ENCODE data around the gene UBE2O.

Gene UBE2O

DNA sequence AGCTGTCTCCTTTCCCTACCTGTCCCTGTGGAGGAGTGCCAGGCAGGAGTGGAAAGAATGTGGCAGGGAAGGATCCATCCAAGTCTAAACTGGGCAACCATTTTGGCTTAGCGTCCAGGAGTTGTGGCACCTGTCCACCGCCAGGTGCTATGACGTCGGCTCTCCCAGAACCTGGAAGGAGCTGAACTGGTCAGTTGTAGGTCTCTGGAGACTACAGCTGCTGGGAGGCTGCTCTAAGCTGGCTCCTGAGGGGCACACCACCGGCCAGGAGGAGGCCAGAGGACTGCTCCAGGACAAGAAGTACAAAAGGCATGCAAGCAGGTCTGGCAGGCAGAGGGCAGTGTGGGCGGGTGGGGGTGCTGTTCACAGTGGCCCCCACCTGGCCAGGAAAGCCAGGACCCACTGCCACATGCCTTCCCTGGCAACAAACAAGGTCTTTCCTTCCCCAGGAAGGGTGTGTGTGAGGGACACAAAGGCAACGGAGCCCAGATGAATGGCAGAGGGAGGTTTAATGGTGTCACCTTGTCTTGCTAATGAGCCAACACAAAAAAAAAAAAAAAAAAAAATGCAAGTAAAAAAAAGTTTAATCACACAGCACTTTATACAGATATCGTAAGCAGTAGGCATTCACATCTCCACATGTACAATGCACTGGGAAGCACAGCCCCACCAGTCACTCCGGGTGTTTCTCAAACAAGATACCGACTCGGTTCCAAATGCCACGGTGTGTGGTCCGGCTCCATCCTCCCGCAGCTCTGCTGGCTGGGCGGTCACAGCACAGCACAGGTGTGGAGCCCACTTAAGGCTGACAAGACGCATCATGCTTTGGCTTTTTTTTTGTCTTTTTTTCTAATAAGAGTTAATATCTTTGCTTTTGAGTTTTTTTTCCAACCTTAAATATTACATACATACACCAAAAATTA lies 63.7 kb downstream of the UBE2O start:
- DNase-seq (ENCODE audit: low read depth) = no peak

DNA sequence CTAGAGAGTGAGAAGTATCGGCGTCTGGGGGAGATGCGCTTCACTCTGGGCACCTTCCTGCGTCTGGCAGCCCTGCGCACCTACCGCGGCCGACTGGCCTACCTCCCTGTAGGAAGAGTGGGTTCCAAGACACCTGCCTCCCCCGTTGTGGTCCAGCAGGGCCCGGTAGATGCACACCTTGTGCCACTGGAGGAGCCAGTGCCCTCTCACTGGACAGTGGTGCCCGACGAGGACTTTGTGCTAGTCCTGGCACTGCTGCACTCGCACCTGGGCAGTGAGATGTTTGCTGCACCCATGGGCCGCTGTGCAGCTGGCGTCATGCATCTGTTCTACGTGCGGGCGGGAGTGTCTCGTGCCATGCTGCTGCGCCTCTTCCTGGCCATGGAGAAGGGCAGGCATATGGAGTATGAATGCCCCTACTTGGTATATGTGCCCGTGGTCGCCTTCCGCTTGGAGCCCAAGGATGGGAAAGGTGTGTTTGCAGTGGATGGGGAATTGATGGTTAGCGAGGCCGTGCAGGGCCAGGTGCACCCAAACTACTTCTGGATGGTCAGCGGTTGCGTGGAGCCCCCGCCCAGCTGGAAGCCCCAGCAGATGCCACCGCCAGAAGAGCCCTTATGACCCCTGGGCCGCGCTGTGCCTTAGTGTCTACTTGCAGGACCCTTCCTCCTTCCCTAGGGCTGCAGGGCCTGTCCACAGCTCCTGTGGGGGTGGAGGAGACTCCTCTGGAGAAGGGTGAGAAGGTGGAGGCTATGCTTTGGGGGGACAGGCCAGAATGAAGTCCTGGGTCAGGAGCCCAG lies 65.8 kb downstream of the UBE2O start:
- DNase-seq (ENCODE audit: low read depth) = no peak

DNA sequence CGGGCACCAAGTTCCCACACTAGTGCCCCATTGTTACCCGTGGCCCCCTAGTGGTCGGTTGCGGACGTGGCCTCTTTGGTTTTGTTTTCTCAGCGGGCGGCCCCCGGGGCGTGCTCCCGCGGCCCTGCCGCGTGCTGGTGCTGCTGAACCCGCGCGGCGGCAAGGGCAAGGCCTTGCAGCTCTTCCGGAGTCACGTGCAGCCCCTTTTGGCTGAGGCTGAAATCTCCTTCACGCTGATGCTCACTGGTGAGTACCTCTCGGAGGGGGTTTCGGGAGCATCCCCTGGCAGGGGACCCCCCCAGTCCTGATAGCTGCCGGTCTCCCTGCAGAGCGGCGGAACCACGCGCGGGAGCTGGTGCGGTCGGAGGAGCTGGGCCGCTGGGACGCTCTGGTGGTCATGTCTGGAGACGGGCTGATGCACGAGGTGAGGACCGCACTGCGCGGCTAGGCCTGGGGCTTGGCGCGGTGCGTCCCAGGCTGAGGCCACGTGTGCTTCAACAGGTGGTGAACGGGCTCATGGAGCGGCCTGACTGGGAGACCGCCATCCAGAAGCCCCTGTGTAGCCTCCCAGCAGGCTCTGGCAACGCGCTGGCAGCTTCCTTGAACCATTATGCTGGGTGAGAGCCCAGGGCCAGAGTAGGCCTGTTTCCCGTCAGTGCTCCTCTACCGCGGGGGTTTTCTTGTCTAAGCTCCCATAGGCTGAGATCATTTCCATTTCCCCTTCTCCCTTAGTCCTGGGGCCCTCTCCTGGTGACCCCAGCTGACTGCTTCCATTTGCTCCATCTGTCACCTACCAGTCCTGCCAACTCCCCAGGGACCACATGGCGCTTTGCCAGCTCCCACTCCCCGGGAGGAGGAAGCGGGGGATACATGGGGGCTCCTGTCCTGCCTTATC lies 66.8 kb downstream of the UBE2O start:
- peak; percentile 68 for DNase-seq (ENCODE audit: low read depth)

DNA sequence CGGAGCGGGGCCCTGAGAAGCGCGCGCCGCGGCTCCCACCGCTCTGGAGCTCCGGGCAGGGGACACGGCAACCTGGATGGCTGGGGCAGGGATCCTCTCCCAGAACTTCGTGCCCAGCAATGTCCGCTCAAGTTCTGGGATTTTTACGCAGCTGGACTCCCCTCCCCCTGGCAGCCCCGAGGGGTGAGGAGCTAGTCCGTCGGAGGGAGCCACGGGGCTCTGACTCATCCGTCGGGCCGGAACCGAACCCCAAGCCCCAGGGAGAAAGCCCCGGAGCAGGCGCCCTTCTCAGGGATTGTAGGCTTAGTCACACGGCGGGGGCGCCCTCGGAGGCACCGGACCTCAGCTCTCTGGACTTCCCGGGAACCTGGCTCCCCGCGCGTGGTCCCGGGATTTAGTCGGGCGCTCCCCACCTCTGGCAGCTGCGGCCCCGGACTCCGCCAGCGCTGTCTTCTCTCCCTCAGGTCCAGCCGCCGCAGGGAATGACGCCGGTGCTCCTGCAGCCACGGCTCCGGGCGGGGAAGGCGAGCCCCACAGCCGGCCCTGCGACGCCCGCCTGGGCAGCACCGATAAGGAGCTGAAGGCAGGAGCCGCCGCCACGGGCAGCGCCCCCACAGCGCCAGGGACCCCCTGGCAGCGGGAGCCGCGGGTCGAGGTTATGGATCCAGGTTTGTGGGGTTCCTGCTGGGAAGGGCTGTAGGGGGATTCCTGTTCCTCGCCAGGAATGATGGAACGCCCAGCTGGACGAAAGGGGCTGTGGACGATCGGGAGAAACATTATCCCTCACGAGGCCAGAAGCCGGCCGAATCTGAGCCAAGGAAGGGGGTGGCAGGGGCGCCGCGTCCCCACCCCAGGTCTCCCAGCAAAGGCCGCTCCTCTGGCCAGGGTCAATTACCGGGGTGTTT lies 67.7 kb downstream of the UBE2O start:
- DNase-seq (ENCODE audit: low read depth) = peak; percentile 25

DNA sequence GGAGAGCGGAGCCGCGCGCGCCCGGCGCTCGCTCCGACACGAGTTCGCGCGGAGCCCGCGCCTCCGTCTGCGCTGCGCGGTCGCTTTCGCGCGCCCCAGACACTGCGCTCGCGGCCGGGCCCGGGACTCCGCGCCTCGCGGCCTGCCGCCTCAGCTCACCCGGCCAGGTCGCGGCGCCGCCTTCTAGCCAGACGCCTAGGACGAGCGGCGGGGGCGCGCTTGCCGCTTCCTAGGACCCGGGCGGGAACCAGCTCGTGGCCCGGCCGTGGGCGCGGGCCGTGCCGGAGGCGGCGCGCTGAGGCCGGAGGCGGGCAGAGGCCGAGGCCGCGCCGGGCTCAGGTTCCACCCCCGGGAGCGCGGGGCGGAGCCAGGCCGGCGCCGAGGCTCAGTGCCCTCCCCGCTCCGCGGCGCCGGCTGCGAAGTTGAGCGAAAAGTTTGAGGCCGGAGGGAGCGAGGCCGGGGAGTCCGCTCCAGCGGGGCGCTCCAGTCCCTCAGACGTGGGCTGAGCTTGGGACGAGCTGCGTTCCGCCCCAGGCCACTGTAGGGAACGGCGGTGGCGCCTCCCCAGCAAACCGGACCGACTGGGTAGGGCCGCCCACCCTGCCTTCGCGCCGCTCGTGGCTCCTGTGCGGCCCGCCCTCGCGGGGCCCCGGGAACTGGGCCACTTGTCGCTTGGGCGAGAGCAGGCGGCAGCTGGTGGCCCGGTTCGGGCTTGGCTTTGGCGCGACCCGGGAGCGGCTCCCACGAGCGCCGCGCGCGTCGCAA lies 68.5 kb downstream of the UBE2O start, which contains the start of gene SPHK1:
SPHK1 (plus strand) TSS at position 388 of the 765 bp plus-strand sequence. CDS start 1,036 bp downstream, outside the sequence.
- DNase-seq (ENCODE audit: low read depth) = peak; percentile 32

DNA sequence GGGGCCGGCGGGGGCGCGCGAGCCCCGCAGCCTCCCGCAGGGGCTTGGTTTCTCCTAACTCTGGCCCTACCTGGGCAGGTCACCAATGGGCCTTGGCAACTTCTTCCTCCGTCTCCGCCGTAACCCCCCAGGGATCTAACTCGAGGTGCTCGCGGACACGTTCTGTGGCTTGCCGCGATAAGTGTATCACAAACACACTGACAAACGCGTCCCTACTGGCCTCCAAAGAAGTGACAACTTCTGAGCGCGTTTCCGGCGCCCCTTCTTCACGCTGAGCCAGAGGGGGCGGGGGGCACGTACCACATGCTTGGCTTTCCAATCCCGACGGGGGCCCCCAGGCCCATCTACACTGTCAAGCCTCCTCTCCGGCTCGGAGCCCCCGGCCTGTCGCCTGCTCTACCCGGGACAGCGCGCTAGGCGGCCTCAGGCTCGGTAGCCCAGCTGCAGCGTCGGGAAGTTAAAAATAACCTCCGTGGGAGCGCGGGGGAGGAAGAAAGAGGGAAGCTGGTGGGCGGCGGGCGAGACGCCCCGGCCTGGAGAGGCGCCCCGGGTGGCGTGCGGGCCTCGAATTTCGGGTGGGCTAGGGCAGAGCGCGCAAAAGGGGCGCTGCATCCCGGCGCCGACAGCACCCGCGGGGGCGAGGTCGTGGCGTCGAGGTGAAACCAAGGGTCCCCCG lies 69.3 kb downstream of the UBE2O start:
- peak; percentile 38 for DNase-seq (ENCODE audit: low read depth)

DNA sequence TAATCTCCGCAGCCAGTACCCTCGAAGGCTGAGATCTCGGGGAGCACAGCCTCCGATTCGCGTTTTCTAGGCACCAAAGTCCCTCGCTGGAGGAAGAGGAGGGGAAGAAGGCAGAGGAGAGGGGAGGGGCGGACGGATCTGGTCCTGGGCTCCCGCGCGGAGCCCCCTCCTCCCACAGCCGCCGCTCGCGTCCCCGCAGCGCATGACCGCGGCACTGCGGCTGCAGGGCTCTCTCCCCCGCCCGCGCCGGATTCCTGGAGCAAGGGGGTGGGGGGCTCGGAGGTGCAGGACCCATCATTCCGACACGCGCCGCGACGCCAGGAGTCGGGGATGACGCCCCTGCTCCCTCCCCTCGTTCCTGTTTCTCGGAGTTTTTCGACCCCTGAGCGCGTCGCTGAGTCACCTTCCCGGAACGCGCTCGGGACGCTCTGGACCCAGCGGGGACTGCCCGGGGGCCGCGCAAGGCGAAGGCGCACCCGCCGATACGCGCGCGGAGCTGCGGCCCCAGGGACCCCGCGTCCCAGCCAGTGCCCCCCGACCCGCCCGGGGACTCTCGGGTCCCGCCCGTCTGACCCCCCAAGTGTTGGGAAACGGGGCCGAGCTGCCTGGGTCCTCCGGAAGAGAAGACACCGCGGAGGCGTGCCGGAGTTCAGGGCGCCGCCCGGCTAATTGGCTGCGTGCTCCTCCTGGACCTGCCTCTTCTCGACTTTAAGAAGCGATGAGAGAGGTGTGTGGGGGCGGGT lies 70.0 kb downstream of the UBE2O start:
- peak; percentile 36 for DNase-seq (ENCODE audit: low read depth)

DNA sequence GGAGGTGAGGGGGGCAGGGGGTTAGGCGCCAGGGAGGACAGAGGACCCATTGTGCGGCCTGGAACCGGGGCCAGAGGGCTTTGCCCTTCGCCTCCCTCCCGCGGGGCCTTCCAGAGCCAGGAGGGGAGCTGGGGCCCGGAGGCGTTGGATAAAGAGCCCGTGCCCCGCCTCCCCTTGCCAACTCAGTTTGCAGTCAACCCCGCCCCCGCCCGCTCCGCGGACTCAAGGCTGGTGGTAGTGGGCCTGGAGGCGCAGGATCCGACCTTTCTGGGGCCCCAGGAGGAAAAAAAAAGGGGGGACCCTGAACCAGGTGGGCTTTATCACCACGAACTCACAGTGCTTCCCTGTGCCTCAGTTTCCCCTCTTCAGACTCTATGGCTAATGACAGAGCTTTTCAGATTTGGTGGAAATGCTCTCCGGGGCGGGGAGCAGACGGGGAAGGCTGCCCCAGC lies 70.6 kb downstream of the UBE2O start:
- DNase-seq (ENCODE audit: low read depth) = no peak

DNA sequence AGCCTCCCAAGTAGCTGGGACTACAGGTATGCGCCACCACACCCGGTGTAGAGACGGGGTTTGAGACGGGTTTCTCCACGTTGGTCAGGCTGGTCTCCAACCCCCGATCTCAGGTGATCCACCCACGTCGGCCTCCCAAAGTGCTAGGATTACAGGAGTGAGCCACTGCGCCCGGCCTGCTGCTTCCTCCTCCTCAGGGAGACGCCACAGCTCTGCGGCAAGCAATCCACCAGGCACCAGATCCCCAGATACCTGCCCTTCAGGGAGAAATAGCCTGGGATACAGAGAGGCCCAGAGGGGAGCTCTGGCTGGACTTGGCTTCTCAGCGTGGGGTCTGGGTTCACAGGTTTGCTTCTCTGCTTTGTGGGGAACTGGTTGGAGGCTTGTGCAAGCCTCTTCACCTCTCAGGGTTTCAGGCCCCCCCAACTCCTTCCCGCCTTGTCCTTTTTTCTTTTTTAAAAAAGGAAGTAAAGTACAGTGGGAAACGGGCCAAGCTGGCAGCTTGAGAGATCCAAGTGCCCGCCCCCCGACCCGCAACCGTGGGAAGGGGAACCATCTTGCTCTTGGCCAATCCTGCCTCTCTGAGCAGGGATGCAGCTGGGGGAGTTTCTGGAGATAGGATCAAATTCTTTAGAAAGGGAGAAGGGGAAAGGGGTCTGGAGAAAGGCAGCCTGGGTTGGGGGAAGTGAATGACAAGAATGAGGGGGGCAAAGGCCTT lies 71.2 kb downstream of the UBE2O start:
- DNase-seq (ENCODE audit: low read depth) = no peak

DNA sequence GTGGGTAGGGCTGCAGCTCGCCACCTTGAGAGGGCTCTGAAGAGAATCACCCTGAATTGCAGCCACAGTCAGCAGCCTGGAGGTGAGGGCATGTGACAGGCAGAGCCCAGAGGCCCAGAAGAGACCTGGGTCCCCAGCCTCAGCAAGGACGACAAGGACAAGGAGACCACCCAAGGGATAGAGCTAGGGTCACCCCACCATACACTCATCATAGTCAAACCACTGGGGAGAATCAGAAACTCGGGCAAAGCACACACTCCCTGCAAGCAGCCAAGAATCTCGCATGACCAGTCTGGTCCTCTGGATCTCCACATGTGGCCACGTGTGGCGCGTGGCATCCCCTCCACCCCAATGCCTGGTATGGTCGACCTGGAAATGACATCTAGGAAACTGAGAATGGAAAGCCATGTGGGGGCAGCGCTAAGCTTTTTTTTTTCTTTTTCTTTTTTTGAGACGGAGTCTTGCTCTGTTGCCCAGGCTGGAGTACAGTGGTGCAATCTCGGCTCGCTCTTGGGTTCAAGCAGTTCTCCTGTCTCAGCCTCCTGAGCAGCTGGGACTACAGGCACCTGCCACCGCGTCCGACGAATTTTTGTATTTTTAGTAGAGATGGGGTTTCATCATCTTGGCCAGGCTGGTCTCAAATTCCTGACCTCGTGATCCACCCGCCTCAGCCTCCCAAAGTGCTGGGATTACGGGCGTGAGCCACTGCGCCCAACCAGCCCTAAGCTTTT lies 73.1 kb downstream of the UBE2O start:
- DNase-seq (ENCODE audit: low read depth) = no peak

DNA sequence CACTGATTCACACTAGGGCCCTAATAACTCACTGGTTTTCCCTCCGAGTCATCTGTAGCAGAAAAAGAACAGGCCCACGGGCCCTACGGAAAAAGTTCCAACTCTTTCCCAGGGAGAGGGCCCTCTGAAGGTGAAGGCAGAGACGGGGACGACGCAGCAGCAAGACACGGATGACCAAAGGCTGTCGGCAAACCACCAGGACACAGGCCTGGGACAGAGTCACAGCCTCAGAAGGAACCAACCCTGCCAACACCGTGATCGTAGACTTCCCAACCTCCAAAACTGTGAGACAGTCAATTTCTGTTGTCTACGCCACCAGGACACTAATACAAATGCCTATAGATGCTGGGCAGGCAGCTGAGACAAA lies 73.7 kb downstream of the UBE2O start:
- DNase-seq (ENCODE audit: low read depth) = no peak

DNA sequence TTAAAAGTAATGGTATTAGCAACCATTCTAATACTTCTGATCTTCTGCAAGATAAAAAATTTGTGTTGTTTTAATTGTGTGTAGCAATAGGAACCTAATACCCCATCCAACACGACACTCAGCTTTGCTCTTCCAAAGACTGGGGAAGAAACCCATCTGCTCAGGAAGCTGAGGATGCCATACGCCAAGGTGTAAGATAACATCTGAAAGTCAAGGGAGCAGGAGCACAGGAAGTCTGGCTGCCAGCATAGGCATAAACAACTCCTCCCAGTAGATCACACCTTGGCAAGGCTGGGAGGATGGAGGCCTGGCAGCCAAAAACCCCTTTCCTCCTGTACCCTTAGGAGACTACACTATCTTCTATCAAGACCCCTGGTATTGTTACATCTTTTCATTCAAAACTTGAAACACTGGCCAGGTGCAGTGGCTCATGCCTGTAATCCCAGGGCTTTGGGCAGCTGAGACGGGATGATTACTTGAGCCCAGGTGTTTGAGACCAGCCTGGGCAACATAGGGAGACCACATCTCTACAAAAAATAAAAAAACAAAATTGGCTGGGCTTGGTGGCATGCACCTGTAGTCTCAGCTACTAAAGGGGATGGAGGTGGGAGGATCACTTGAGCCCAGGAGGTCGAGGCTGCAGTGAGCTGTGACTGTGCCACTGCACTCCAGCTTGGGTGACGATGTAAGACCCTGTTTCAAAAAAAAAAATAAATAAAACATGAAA lies 74.2 kb downstream of the UBE2O start:
- no peak for DNase-seq (ENCODE audit: low read depth)

DNA sequence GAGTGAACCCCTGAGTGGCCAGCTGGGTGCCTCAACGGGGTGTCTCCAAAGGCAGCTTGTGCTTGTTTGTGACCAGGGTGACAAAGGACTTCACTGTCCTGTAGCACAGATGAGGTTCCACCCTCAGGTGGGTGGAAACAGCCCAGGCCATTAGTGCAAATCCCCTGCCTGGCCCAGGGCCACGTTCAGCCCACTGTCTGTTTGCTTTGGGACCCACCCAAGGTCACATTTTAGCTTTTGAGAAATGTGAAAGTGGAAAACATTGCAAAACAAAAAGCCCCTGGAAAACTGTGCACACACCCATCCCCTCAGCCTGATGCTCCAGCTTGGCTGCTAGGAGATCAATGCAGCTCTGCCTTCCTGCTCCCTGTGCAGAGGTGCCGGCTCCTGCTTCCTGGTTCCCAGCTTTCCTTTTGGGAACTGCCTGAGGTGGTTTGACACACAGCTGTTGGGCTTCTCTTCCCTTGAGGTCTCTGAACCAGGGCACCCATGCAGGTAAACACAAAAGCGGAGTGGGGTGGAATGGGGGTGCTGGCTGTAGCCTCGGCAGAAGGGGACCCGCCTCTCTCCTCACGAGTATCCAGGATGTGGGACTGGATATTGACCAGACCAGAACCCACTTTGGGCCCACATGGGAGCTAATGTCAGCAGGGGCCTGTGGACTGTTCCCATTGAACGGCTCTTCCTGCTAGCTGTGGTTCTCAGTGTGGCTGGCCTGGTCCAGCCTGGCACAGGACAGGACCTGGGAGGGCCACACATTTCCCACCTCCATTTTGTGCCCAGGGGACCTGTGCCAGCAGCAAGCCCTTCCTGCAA lies 76.4 kb downstream of the UBE2O start:
- no peak for DNase-seq (ENCODE audit: low read depth)

DNA sequence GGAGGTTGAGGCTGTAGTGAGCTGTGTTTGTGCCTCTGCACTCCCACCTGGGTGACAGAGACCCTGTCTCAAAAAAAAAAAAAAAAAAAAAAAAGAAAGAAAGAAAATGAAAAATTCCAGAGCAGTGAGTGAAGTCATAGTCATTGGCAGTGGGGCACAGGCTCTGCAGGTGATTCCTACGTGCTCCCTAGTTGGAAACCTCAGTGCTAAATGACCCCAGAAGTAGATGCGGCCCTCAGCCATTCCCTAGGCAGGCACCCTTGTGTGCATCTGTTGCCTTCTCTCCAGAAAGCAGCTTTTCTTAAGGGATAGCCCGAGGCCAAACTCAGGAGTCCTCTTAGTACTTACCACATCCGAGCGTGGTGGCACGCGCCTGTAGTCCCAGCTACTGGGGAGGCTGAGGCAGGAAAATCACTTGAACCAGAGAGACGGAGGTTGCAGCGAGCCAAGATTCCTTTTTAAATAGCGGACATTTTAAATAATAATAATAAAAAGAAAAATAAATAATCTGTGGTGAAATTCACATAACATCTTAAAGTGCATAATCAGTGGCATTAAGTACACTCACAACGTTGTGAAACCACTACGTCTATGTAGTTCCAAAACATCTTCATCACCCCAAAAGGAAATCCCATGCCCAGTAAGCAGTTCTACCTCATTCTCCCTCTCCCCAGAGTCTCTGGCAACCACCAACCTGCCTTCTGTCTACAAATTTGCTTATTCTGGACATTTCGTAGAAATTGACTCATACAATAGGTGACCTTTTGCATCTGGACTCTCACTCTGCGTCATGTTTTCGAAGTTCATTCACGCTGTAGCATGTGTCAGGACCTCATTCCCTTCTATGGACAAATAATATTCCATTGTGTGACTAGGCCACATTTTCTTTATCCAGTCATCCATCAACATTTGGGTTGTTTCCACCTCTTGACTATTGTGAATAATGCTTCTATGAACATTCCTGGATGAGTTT lies 81.0 kb downstream of the UBE2O start:
- DNase-seq (ENCODE audit: low read depth) = peak; percentile 98

Data from HS-5 (cell line).